PC-9 (cell line): ENCODE results near the gene LEPR. TPM values are rescaled to one million over a fixed set of nuclear protein-coding genes. Genes with fewer than 3 reads are reported as not detected.

Experiments
- BruUV-seq: library from RNA; stranded (reverse); fragments of 400-500 nt; replicated peaks from 2 replicates; lab custom pipeline; 2021; lab: Mats Ljungman, UMichigan
- CTCF ChIA-PET: fragments of 300-600 bp; sonication (Branson Sonifier 250); formaldehyde crosslinking; loops from one replicate; lab custom pipeline; 2022; ENCODE audit warnings: antibody characterized with exemption; lab: Charles Lee
- POLR2A ChIA-PET: fragments of 300-600 bp; sonication (Branson Sonifier 250); formaldehyde crosslinking; loops from one replicate; lab custom pipeline; 2022; ENCODE audit warnings: antibody characterized with exemption; ENCODE audit not compliant: unreplicated experiment; lab: Charles Lee
- DNase-seq, 2 experiments: peaks; one replicate each; pipeline versions ENCODE4 v3.0.0 to v3.0.0-alpha.2; 2015 to 2022; ENCODE audit warnings: mixed read lengths in 1 of 2
- H2AFZ ChIP-seq: fragments of 200-600 bp; sonication (generic); 2 replicates; pipeline ENCODE4 v1.8.1; 2017; ENCODE audit warnings: antibody characterized with exemption
- H3F3A ChIP-seq: fragments of 200-600 bp; sonication (generic); 2 replicates; pipeline ENCODE4 v1.8.1; 2017; ENCODE audit warnings: antibody characterized with exemption, mild to moderate bottlenecking, low read depth; ENCODE audit not compliant: insufficient read depth
- H3K27ac ChIP-seq: fragments of 200-600 bp; sonication (generic); 2 replicates; pipeline ENCODE4 v1.6.1; 2016; ENCODE audit warnings: mixed run types
- H3K27me3 ChIP-seq: fragments of 200-600 bp; sonication (generic); 2 replicates; pipeline ENCODE4 v1.6.1; 2016; ENCODE audit warnings: low read depth, mixed run types; ENCODE audit not compliant: insufficient read depth
- H3K36me3 ChIP-seq: fragments of 200-600 bp; sonication (generic); 2 replicates; pipeline ENCODE4 v1.6.1; 2016; ENCODE audit warnings: low read depth, mixed run types
- H3K4me1 ChIP-seq: fragments of 200-600 bp; sonication (generic); replicated peaks from 2 replicates; pipeline ENCODE4 v1.6.1; 2016; ENCODE audit warnings: mixed run types; ENCODE audit not compliant: insufficient read depth
- H3K4me2 ChIP-seq: fragments of 200-600 bp; sonication (generic); 2 replicates; pipeline ENCODE4 v1.6.1; 2017; ENCODE audit warnings: mixed run types
- H3K4me3 ChIP-seq: fragments of 200-600 bp; sonication (generic); 2 replicates; pipeline ENCODE4 v1.6.1; 2016; ENCODE audit warnings: mixed run types
- H3K79me2 ChIP-seq: fragments of 200-600 bp; sonication (generic); 2 replicates; pipeline ENCODE4 v1.6.1; 2017; ENCODE audit warnings: low read depth, mixed run types
- H3K9me2 ChIP-seq: fragments of 200-600 bp; sonication (generic); 2 replicates; pipeline ENCODE4 v1.8.1; 2017; ENCODE audit warnings: mild to moderate bottlenecking; ENCODE audit not compliant: insufficient read depth
- H3K9me3 ChIP-seq: fragments of 200-600 bp; sonication (generic); 2 replicates; pipeline ENCODE4 v1.8.1; 2016; ENCODE audit warnings: low read depth; ENCODE audit not compliant: insufficient read depth
- H4K20me1 ChIP-seq: fragments of 200-600 bp; sonication (generic); 2 replicates; pipeline ENCODE4 v1.8.1; 2017; ENCODE audit not compliant: insufficient read depth
- CTCF ChIP-seq: fragments of 200-600 bp; sonication (generic); conservative IDR thresholded peaks from 2 replicates; pipeline ENCODE4 v1.6.1; 2017; ENCODE audit warnings: mixed run types, antibody characterized with exemption, mild to moderate bottlenecking, moderate library complexity
- EZH2 ChIP-seq: fragments of 200-600 bp; sonication (generic); IDR thresholded peaks from 2 replicates; pipeline ENCODE4 v1.8.0; 2017; ENCODE audit warnings: antibody characterized with exemption, low read depth
- intact Hi-C: fragments of 100-400 bp; cut with micrococcal nuclease; formaldehyde crosslinking; loops from one replicate; pipeline ENCODE4 v1.10.0; 2022; ENCODE audit not compliant: unreplicated experiment
- total RNA-seq: library from RNA; stranded (reverse); gene quantifications from 2 replicates; pipeline ENCODE4 v1.2.3, GENCODE V29; 2021

The LEPR gene
- total RNA-seq, 1 experiment from 2014 or later = 34.8 TPM

GRCh38 chr1:65401612-65402011 lies 18.9 kb upstream of the LEPR start:
- POLR2A ChIA-PET = interaction anchor here (0.6 to 0.7 kb wide), 3 partner anchors 13 to 255 kb away, joined by 3 to 9 read pairs (median 6); partner anchors contain the start of genes LEPR and LEPROT
- Histone ChIP-seq H3K4me1 (no peaks in the 10 kb centered on the region), H3K9me2 (no peaks in the 10 kb centered on the region), H3F3A (no peaks in the 10 kb centered on the region), H4K20me1 (no peaks in the 10 kb centered on the region), H3K27ac (no peak overlapping the region), H3K79me2 (no peaks in the 10 kb centered on the region), H3K4me2 (no peak overlapping the region), H3K27me3 (no peaks in the 10 kb centered on the region), H2AFZ (no peak overlapping the region), H3K4me3 (no peak overlapping the region), H3K36me3 (no peaks in the 10 kb centered on the region), H3K9me3 (no peaks in the 10 kb centered on the region)
- TF ChIP-seq EZH2 (no peak), CTCF (no peak)
- no TSS peak for BruUV-seq
- DNase-seq = no peak
- intact Hi-C loops = no loop called here
- CTCF ChIA-PET = no interaction called here

GRCh38 chr1:65404941-65405340 lies 15.5 kb upstream of the LEPR start:
- DNase-seq = no peak
- Histone ChIP-seq H3K79me2 (no peaks in the 10 kb centered on the region), H3K27me3 (no peaks in the 10 kb centered on the region), H3K27ac (no peak overlapping the region), H3F3A (no peaks in the 10 kb centered on the region), H3K4me2 (no peak overlapping the region), H3K4me1 (no peaks in the 10 kb centered on the region), H3K9me2 (no peaks in the 10 kb centered on the region), H3K4me3 (no peak overlapping the region), H4K20me1 (no peaks in the 10 kb centered on the region), H3K9me3 (no peaks in the 10 kb centered on the region), H2AFZ (no peak overlapping the region), H3K36me3 (no peaks in the 10 kb centered on the region)
- TF ChIP-seq CTCF = no peak
- TF ChIP-seq EZH2 = no peak
- ChIA-PET POLR2A (no interaction called here), CTCF (no interaction called here)
- no TSS peak for BruUV-seq
- intact Hi-C loops = no loop called here

- H2AFZ ChIP-seq = no peak overlapping the region
- intact Hi-C loops = no loop called here
- H3K4me2 ChIP-seq = no peak overlapping the region
- no peaks in the 10 kb centered on the region for H3K36me3 ChIP-seq
- no peaks in the 10 kb centered on the region for H3K79me2 ChIP-seq
- TF ChIP-seq EZH2 = no peak
- H3K9me2 ChIP-seq = no peaks in the 10 kb centered on the region
- POLR2A ChIA-PET = no interaction called here
- H3K4me1 ChIP-seq = no peaks in the 10 kb centered on the region
- CTCF ChIA-PET = no interaction called here
- H3F3A ChIP-seq = no peaks in the 10 kb centered on the region
- H3K27me3 ChIP-seq = no peaks in the 10 kb centered on the region
- no peak for DNase-seq
- no peaks in the 10 kb centered on the region for H4K20me1 ChIP-seq
- BruUV-seq = no TSS peak
- H3K9me3 ChIP-seq = no peaks in the 10 kb centered on the region
- H3K27ac ChIP-seq = no peak overlapping the region
- no peak overlapping the region for H3K4me3 ChIP-seq
Measured at GRCh38 chr1:65407877-65408276, 12.6 kb upstream of the LEPR start.

GRCh38 chr1:65409314-65409713 lies 11.2 kb upstream of the LEPR start:
- Histone ChIP-seq H3K9me3 (no peaks in the 10 kb centered on the region), H3K27ac (no peak overlapping the region), H3K4me3 (no peak overlapping the region), H4K20me1 (no peaks in the 10 kb centered on the region), H3K4me2 (no peak overlapping the region), H3K27me3 (no peaks in the 10 kb centered on the region), H3K9me2 (no peaks in the 10 kb centered on the region), H2AFZ (no peak overlapping the region), H3K36me3 (no peaks in the 10 kb centered on the region), H3K79me2 (no peaks in the 10 kb centered on the region), H3F3A (no peaks in the 10 kb centered on the region), H3K4me1 (no peaks in the 10 kb centered on the region)
- DNase-seq = no peak
- ChIA-PET POLR2A (no interaction called here), CTCF (interaction anchor here (0.5 kb wide), 1 partner anchor 725 kb away, joined by 4 read pairs; no protein-coding TSS in a partner anchor)
- BruUV-seq = no TSS peak
- intact Hi-C loops = no loop called here
- TF ChIP-seq CTCF (no peak), EZH2 (no peak)
